LNCAP (cell line): ENCODE measurements around the gene PTPN21.

Source experiments
- TF ChIP-seq, protein P1 (sequence below): fragments of 450-650 bp; IDR thresholded peaks from 2 replicates; pipeline ENCODE4 v1.5.1; 2017; ENCODE audit warnings: mild to moderate bottlenecking

Gene PTPN21

GRCh38 chr14:88476825-88477224, 78.0 kb downstream of the PTPN21 start:
- TF ChIP-seq, protein P1, sequence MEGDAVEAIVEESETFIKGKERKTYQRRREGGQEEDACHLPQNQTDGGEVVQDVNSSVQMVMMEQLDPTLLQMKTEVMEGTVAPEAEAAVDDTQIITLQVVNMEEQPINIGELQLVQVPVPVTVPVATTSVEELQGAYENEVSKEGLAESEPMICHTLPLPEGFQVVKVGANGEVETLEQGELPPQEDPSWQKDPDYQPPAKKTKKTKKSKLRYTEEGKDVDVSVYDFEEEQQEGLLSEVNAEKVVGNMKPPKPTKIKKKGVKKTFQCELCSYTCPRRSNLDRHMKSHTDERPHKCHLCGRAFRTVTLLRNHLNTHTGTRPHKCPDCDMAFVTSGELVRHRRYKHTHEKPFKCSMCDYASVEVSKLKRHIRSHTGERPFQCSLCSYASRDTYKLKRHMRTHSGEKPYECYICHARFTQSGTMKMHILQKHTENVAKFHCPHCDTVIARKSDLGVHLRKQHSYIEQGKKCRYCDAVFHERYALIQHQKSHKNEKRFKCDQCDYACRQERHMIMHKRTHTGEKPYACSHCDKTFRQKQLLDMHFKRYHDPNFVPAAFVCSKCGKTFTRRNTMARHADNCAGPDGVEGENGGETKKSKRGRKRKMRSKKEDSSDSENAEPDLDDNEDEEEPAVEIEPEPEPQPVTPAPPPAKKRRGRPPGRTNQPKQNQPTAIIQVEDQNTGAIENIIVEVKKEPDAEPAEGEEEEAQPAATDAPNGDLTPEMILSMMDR: no peak

- TF ChIP-seq, protein P1: no peak
These were observed 78.5 kb downstream of the PTPN21 start for GRCh38 chr14:88476214-88476774.

GRCh38 chr14:88473791-88474190, 81.0 kb downstream of the PTPN21 start:
- TF ChIP-seq, protein P1: no peak

GRCh38 chr14:88470542-88471440, 84.0 kb downstream of the PTPN21 start:
- TF ChIP-seq, protein P1: no peak

GRCh38 chr14:88468406-88468805, 86.4 kb downstream of the PTPN21 start:
- TF ChIP-seq, protein P1: no peak

GRCh38 chr14:88463318-88463717, 91.5 kb downstream of the PTPN21 start:
- TF ChIP-seq, protein P1: peak; percentile 68

DNA sequence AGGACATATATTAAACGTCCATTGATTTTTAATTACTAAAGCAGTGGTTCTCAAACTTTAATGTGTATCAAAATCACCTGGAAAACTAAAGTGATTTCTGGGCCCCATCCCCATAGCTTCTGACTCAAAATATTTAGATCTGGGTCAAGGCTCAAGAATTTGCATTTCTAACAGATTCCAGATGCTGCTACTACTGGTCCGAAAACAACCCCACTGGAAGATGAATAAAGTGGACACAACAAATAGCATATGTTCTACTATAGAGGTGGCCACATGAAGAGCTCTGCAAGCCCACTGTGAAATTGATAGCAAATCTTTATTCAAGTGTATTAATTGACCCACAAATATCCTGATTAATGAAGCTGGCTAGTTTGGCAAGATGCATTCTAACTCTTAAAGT, 99.9 kb downstream of the PTPN21 start:
- TF ChIP-seq, protein P1: no peak
